Testis (tissue), 3 donors: ENCODE measurements around the gene DNAAF1. TPM values are rescaled to one million over a fixed set of nuclear protein-coding genes. Genes with fewer than 3 reads are reported as not detected.

Experiments
- DNase-seq: peaks from one replicate; pipeline ENCODE4 v3.0.0-alpha.2; 2019
- H3K27ac ChIP-seq, 2 donors: fragments of 200-600 bp; sonication (generic); one replicate each; pipeline ENCODE4 v1.5.1; 2019
- H3K27me3 ChIP-seq: fragments of 200-600 bp; sonication (generic); one replicate; pipeline ENCODE4 v1.5.1; 2019
- H3K36me3 ChIP-seq: fragments of 200-600 bp; sonication (generic); one replicate; pipeline ENCODE4 v1.5.1; 2017; ENCODE audit warnings: low read depth; ENCODE audit errors: missing control alignments
- H3K4me1 ChIP-seq: fragments of 200-600 bp; sonication (generic); one replicate; pipeline ENCODE4 v1.5.1; 2019
- H3K4me3 ChIP-seq, 2 donors: fragments of 200-600 bp; sonication (generic); one replicate each; pipeline ENCODE4 v1.5.1; 2017 to 2019
- H3K9me3 ChIP-seq: fragments of 200-600 bp; sonication (generic); one replicate; pipeline ENCODE4 v1.5.1; 2017
- CTCF ChIP-seq, 3 experiments: fragments of 450-650 bp in 2 of 3; fragments of 200-600 bp in 1 of 3; sonication (generic) in 1 of 3; IDR thresholded peaks; one replicate each; pipeline ENCODE4 v1.5.1; 2016 to 2019; ENCODE audit warnings: antibody characterized with exemption in 3 of 3, mild to moderate bottlenecking in 2 of 3, moderate library complexity in 1 of 3
- POLR2A ChIP-seq: fragments of 450-650 bp; IDR thresholded peaks from one replicate; pipeline ENCODE4 v1.6.1; 2017; ENCODE audit warnings: antibody characterized with exemption, mild to moderate bottlenecking, moderate library complexity
- WGBS, 2 donors: methylation state at CpG; one replicate each; pipeline ENCODE4 v1.1.5; 2018; 5-methylcytosine and 5-hydroxymethylcytosine counted together
- intact Hi-C: fragments of 100-400 bp; cut with DNase I; formaldehyde crosslinking; loops from one replicate; pipeline ENCODE4 v1.15.1; 2023; ENCODE audit warnings: low total_unique reads
- polyA plus RNA-seq: library from polyadenylated mRNA; stranded (reverse); fragments of 350-450 nt; fragmentation: Illumina TruSeq; extraction: RNeasy Lipid Tissue Mini Kit (QIAGEN cat#74804); gene quantifications from one replicate; pipeline ENCODE4 v1.2.3, GENCODE V29; 2014; ENCODE audit warnings: low read depth, low replicate concordance; ENCODE audit not compliant: insufficient read depth
- total RNA-seq, 2 donors: library from RNA; depleted of rRNA; stranded (reverse); fragments of >200 nt; gene quantifications; one replicate each; pipeline ENCODE4 v1.2.3, GENCODE V29; 2016

Gene DNAAF1
- total and polyA plus RNA-seq, 3 donors from 2014 or later: 50.9 to 161 (median 89.4) TPM

DNA sequence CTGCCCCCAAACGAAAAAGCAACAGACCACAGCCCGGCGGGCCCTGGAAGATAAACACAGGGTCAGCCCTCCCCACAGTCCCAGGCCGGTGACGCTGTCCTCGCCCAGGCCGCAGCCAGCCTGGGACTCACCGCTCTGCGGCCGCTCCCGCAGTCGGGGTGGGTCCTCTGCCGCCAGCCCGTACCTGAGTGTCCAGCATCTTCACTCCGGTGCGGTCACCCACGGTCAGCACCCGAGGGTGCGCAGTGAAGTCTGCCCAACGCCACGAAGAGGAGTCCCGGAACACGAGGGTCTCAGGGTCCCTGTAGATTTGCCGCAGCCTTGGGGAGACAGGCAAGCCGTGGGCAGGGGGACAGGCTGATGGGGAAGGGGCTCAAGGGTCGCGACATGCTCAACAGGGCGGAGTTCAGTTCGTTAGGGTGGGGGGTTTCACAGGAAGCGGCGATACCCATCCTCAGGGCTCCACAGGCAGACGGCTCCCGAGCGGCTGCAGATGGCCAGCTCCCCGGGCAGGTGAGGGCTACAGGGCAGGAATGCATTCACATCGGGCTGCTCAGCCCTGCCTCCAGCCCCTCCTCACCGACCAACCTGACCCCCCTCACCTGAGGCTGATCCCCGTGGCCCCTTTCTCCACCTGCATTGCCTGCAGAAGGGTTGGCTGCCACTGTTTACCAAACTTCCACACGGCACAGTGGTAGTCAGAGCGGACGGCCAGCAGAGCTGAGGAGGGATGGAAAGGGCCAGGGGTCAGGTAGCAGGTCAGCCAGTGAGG is 36.2 kb downstream of the DNAAF1 start:
- WGBS, 2 donors: 92 to 95% methylated on average over 8 to 41 of the region's 41 CpGs

DNA sequence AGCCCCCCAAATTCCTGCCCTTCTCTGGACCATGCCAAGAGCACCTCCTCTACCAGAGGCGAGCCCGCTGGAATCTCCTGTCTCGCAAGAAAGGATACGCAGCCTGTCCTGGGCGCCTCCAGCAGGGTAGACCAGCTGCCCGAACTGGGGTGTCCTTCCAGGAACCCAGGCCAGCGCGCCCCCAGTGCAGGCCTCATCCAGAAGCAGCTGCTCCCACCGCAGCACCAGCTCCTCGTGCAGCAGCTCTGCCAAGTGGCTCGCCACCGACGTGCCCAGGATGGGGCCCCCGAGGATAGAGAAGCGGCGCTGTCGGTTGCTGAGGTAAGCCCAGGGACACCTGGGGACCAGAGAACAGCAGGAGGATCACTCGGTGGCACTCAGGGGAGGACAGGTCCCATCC is 37.0 kb downstream of the DNAAF1 start:
- Histone ChIP-seq H3K4me1 (peaks cover 40% of the 10 kb centered on the region), H3K9me3 (no peaks in the 10 kb centered on the region), H3K27me3 (no peaks in the 10 kb centered on the region), H3K36me3 (no peaks in the 10 kb centered on the region), H3K4me3 (no peak overlapping the region), H3K27ac (no peak overlapping the region)
- DNase-seq: no peak
- intact Hi-C loops: loop anchor here (10.0 kb wide), 1 partner anchor 217 kb away; the partner anchor contains the start of gene NECAB2
- WGBS, 2 donors: 90 to 97% methylated on average over 12 to 14 of the region's 18 CpGs
- no peak for TF ChIP-seq POLR2A
- no peak for TF ChIP-seq CTCF (IDR thresholded peaks at IDR 0.05)

More for the DNA sequence above, 36.2 kb downstream of the DNAAF1 start:
- no peak overlapping the region for H3K27ac ChIP-seq
- DNase-seq: no peak
- no peaks in the 10 kb centered on the region for H3K9me3 ChIP-seq
- no peaks in the 10 kb centered on the region for H3K27me3 ChIP-seq
- intact Hi-C loops: loop anchor here (10.0 kb wide), 1 partner anchor 217 kb away; the partner anchor contains the start of gene NECAB2
- H3K4me3 ChIP-seq: no peak overlapping the region
- H3K4me1 ChIP-seq: peaks cover 48% of the 10 kb centered on the region
- H3K36me3 ChIP-seq: no peaks in the 10 kb centered on the region
- TF ChIP-seq CTCF (IDR thresholded peaks at IDR 0.05): no peak
- no peak for TF ChIP-seq POLR2A

- no peaks in the 10 kb centered on the region for H3K36me3 ChIP-seq
- intact Hi-C loops: loop anchor here (10.0 kb wide), 1 partner anchor 218 kb away; the partner anchor contains the start of gene NECAB2
Measured at GRCh38 chr16:84182680-84183571, 37.8 kb downstream of the DNAAF1 start.

GRCh38 chr16:84183572-84183875 is 38.4 kb downstream of the DNAAF1 start:
- H3K36me3 ChIP-seq: no peaks in the 10 kb centered on the region
- peak overlapping the region in 1 of 2 donors; percentile 33 for H3K27ac ChIP-seq
- no peaks in the 10 kb centered on the region for H3K27me3 ChIP-seq
- H3K9me3 ChIP-seq: no peaks in the 10 kb centered on the region
- no peak overlapping the region for H3K4me3 ChIP-seq
- intact Hi-C loops: loop anchor here (10.0 kb wide), 1 partner anchor 219 kb away; the partner anchor contains the start of gene NECAB2
- no peak for DNase-seq
- peaks cover 30% of the 10 kb centered on the region for H3K4me1 ChIP-seq
- 71 to 90% methylated on average over 5 of the region's 5 CpGs for WGBS, 2 donors
- TF ChIP-seq POLR2A (no peak), CTCF (IDR thresholded peaks at IDR 0.05) (no peak)

More at GRCh38 chr16:84182680-84183571, 37.8 kb downstream of the DNAAF1 start:
- 95 to 96% methylated on average over 26 of the region's 26 CpGs for WGBS, 2 donors
- Histone ChIP-seq H3K9me3 (no peaks in the 10 kb centered on the region), H3K4me3 (no peak overlapping the region), H3K4me1 (peaks cover 32% of the 10 kb centered on the region), H3K27ac (no peak overlapping the region), H3K27me3 (no peaks in the 10 kb centered on the region)
- no peak for DNase-seq
- TF ChIP-seq POLR2A (no peak), CTCF (IDR thresholded peaks at IDR 0.05) (no peak)
